SHP77 (cell line): ENCODE results near the gene AUTS2.
"Not testable (repeated sequence)": the region's sequence is repeated elsewhere in the genome, so short reads cannot be mapped to it uniquely, and the experiment has no call there.

ENCODE experiments used
- DNase-seq, 2 experiments: peaks; one replicate each; lab custom pipeline; 2025; lab: John Stamatoyannopoulos, UW

The AUTS2 gene

GRCh38 chr7:70630818-70631457, 1032.7 kb downstream of the AUTS2 start:
- no peak for DNase-seq

DNA sequence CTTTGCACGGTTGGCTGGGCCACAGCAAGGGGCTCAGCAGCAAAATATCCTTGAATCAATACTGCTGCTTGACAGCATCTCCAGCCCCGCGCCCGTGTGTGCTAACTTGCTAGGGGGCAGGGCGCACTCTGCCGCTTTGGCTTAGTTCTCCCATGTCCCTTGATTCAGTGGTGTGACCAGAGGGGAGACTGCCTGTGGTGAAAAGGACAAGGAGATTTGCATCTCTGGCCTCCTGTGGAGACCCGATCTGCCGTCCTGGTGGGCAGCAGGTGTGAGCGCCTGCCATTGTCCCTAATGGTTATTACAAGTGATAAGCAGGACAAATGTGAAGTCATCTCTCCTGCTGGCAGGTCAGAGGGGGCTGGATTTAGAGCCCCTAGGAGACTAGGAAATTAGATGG, 1033.4 kb downstream of the AUTS2 start:
- no peak for DNase-seq

GRCh38 chr7:70632400-70632799, 1034.1 kb downstream of the AUTS2 start:
- DNase-seq, result no peak

DNA sequence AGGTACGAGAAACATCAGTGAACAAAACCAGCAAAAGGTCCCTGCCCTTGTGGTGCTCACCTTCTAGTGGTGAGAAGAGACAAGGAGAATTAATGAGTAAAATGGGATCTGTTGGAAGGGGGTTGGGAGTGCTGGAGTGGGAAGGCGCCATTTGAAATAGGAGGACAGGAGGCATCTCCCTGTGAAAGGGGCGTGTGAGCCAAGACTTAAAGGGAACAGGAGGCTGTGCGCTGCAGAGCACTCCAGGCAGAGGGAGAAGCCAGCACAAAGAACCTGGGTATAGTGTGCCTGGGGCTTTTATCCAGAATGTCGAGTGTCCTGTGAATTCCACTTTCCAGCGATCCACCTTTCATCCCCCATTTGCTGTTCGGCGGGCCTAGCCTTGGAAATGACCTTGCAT, 1035.8 kb downstream of the AUTS2 start:
- no peak for DNase-seq

GRCh38 chr7:70634610-70635068, 1036.4 kb downstream of the AUTS2 start:
- DNase-seq, result no peak

DNA sequence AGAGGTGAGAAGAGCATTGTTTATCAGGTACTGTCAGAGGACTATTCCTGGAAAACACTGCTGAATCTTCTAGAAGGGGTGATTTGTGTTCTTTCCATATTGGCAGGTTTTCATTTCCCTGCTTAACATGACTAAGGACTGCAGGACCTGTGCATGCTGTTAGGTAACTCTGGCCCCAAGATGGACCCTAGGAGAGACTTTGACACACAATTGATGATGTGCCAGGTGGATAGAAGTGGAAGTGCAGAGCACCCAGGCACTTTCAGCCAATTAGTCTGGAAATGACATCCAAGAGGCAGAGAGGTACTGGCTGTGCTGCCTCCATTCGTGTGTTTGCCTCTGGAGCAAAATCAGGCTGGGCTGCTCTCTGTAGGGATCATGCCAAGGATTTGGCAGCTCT, 1037.4 kb downstream of the AUTS2 start:
- no peak for DNase-seq

DNA sequence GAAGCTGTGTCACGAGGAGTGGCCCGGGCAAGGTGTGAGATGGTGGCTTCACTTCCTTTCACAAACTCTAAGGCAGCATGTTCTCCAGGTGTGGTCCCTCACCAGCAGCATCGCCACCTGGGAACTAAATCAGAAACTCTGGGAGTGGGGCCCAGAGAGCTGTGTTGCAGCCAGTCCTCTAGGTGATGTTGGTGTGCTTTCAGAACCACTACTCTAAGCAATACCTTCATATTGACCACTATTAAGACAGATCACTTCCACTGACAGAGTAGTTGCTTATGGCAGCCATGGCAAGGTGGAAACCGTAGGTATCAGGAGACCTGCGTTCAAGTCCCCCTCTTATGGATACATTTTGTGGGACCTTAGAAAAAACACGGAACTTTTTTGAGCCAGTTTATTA, 1037.9 kb downstream of the AUTS2 start:
- DNase-seq, result no peak

DNA sequence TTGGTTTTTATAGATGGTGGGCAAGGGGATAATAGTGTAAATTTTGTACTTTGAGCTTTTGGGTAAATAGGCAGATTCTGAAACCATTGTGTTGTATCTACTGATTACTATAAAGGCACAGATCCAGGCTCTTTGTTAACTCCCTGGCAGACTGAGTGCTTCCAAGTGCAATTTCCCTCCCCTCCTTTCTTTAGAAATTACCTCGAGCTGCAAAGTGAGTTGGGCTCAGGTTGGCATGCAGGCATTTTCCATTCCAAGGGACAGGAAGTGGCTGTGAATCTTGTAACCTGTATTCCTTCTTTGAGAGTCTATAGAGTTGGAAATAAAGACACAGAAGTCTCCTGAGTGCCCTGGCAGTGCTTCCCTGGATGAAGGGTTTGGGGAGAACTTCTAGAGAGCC, 1039.5 kb downstream of the AUTS2 start:
- DNase-seq, result no peak

- no peak for DNase-seq
Observed at GRCh38 chr7:70638158-70639107, 1040.2 kb downstream of the AUTS2 start.

- no peak for DNase-seq
Observed at GRCh38 chr7:70640266-70640833, 1042.1 kb downstream of the AUTS2 start.

DNA sequence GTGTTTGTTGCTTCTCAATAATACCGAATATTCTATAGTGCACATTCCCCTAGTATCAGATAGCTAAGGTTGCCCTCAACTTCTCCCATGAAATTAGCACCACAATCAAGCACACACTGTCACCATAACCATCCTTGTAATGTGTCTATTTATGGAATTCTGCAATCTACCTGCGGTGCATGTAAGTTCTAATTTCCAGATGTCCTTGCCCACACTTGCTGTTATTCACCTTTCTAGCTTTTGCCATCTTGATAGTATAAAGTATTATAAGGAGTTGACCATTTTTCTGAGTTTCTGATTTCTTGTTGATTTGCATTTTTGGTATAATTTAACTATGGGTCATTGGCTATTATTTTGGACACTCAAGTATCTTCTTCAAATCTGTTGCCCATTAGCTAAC, 1043.6 kb downstream of the AUTS2 start:
- no peak for DNase-seq

GRCh38 chr7:70645279-70645678, 1047.0 kb downstream of the AUTS2 start:
- no peak for DNase-seq

DNA sequence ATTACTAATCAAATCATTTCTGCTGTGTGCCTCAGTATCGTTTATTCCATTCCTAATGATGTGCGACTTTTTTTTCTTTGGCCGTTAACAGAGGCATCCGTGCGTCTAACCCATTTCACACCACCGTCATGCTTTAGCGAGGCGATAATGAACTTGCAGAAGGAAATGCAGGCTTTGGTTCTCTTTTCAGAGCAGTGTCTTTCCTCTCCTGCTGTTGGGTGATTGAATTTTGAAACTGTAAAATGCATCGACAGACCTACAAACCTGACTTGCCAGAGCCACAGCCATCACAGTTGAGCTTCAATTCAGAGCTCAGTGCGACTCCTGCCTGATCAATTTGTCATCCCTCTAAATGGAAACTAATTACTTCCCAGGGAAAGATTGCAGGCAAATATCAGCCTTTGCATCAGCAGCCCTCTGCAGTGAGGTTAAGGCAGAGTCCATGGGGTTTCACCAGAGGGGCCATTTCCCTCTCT, 1047.6 kb downstream of the AUTS2 start:
- DNase-seq, result no peak

- DNase-seq, result no peak
Observed at GRCh38 chr7:70646536-70647248, 1048.4 kb downstream of the AUTS2 start.

DNA sequence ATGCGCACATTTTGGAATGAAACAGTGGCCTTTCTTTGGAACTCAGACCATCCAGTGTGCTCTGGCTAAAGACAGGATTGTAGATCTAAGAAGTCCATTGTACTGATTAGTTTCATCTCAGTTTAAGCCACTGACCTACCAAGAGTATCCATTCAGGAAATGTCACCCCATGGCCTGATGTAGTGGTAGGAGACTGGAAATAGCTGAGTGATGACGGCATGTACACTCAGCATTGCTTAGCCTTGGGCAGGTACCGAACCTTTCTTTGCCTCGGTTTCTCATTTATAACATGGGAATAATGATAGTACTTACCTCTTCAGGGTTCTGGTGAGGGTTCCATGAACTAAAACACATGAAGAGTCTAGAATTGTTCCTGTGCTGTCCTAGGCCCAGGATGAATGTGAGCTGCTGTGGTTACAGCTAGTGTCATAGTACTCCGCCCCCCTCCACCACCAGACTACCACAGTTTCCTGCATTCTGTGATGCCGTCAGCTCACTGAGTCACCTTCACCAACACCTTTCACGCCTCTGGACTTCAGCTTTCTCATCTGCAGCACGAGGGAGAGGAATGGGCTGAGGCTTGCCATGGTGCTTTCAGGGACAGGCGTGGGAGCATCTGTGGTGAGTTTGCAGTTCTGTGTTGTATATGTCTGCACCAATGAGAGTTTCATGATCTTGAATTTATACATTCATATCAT, 1049.7 kb downstream of the AUTS2 start:
- DNase-seq, result no peak

DNA sequence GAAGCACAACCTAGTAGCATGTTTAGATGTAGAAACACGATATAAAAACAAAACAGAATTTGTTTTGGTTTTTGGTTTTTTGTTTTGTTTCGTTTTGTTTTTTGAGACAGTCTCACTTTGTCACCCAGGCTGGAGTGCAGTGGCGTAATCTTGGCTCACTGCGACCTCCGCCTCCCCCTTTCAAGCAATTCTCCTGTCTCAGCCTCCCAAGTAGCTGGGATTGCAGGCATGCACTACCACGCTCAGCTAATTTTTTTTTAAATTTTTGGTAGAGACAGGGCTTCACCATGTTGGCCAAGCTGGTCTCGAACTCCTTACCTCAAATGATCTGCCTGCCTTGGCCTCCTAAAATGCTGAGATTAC, 1050.2 kb downstream of the AUTS2 start:
- DNase-seq, result not testable (repeated sequence)

- DNase-seq, result no peak
Observed at GRCh38 chr7:70649323-70649722, 1051.0 kb downstream of the AUTS2 start.

GRCh38 chr7:70654146-70654545, 1055.9 kb downstream of the AUTS2 start:
- no peak for DNase-seq

GRCh38 chr7:70654979-70655378, 1056.7 kb downstream of the AUTS2 start:
- DNase-seq, result no peak

- DNase-seq, result no peak
Observed at GRCh38 chr7:70655694-70656093, 1057.4 kb downstream of the AUTS2 start.

DNA sequence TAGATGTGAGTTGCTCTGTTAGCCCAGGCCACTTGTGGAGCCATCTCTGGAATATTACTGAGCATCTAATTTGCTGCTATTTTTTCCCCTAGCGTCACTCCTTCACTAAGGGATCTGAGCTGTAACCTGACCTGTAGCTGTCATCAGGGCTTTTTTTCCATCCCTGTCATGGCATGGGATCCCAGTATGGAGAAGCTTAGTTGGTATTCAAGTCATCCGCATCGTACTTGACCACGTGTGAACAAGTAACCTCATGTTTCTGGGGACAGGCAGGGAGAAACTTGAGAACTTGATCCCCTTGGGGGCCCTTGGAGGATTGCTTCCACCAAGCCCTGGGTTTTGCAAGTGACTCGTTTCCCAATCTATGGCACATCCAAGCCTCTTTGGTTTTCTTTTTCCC, 1059.3 kb downstream of the AUTS2 start:
- no peak for DNase-seq
